ENCODE measurements around the gene TGIF2. TPM values are rescaled to one million over a fixed set of nuclear protein-coding genes. Genes with fewer than 3 reads are reported as not detected.
A peak's percentile ranks its signal among the peaks of the same experiment; 100 is the strongest.

The TGIF2 gene
- polyA plus RNA-seq, 1 donor (not counting 4 experiments of a cell fraction or from before 2014, with no cell fraction given): 6.7 TPM

DNA sequence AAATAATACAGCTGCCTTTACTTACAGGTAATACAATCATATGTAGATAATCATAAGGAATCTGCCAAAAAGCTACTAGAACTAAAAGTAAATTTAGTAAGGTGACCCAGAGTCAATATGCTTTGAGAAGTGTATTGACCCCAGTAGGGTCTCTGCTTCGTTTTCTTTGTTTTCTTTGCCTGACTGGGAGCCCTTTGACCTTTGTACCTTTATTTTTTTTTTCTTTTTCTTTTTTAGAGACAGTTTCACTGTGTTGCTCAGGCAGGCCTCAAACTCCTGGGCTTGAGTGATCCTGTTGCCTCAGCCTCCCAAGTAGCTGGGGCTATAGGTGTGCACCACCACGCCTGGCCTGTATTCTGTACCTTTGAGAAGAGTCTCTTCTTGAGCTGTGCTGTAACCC is 50.0 kb downstream of the TGIF2 start:
- H3K4me1 ChIP-seq (ENCODE audit: control insufficient read depth, extremely low read depth, insufficient read depth, low read length): no peaks in the 10 kb centered on the region
- dilution Hi-C loops (cut with MboI; ENCODE audit: extremely low pct_ligation_motif_present, low sequenced_read_pairs): no loop called here
- FAIRE-seq (no peak), DNase-seq (ENCODE audit: low read depth, low spot score) (no peak)
- no peaks in the 10 kb centered on the region for H4K20me1 ChIP-seq (ENCODE audit: control insufficient read depth, extremely low read depth, insufficient read depth, low read length)
- H3K36me3 ChIP-seq (ENCODE audit: control insufficient read depth in 2 of 2, extremely low read depth in 1 of 2, insufficient read depth in 2 of 2, low read length in 2 of 2): no peaks in the 10 kb centered on the region
- H3K4me2 ChIP-seq (ENCODE audit: control insufficient read depth, extremely low read depth, insufficient read depth, low read depth, low read length): no peak overlapping the region
- H3K27me3 ChIP-seq (ENCODE audit: control insufficient read depth, extremely low read depth, insufficient read depth, low read length): no peaks in the 10 kb centered on the region
- H3K79me2 ChIP-seq (ENCODE audit: control insufficient read depth, insufficient read depth, low read length): no peaks in the 10 kb centered on the region
- H3K9me3 ChIP-seq (ENCODE audit: control insufficient read depth, low read depth, low read length): no peaks in the 10 kb centered on the region
- H3K4me3 ChIP-seq (ENCODE audit: control insufficient read depth in 2 of 3, extremely low read depth in 1 of 3, insufficient read depth in 2 of 3, low read depth in 1 of 3, low read length in 3 of 3): no peak overlapping the region
- H3K9me1 ChIP-seq (ENCODE audit: control insufficient read depth, extremely low read depth, insufficient read depth, low read length): no peaks in the 10 kb centered on the region
- H3K9ac ChIP-seq (ENCODE audit: control insufficient read depth, extremely low read depth, insufficient read depth, low read length): no peak overlapping the region
- no peak overlapping the region for H3K27ac ChIP-seq (ENCODE audit: control insufficient read depth, insufficient read depth, low read length)
- H2AFZ ChIP-seq (ENCODE audit: control insufficient read depth, low read length): no peak overlapping the region
- TF ChIP-seq, protein P1, sequence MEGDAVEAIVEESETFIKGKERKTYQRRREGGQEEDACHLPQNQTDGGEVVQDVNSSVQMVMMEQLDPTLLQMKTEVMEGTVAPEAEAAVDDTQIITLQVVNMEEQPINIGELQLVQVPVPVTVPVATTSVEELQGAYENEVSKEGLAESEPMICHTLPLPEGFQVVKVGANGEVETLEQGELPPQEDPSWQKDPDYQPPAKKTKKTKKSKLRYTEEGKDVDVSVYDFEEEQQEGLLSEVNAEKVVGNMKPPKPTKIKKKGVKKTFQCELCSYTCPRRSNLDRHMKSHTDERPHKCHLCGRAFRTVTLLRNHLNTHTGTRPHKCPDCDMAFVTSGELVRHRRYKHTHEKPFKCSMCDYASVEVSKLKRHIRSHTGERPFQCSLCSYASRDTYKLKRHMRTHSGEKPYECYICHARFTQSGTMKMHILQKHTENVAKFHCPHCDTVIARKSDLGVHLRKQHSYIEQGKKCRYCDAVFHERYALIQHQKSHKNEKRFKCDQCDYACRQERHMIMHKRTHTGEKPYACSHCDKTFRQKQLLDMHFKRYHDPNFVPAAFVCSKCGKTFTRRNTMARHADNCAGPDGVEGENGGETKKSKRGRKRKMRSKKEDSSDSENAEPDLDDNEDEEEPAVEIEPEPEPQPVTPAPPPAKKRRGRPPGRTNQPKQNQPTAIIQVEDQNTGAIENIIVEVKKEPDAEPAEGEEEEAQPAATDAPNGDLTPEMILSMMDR (optimal IDR thresholded peaks at IDR 0.05 in 1 of 3, IDR thresholded peaks at IDR 0.05 in 1 of 3, conservative IDR thresholded peaks at IDR 0.05 in 1 of 3; ENCODE audit: extremely low read depth in 1 of 3, insufficient read depth in 2 of 3, low read length in 3 of 3): no peak
- no peak for TF ChIP-seq EZH2 (IDR thresholded peaks at IDR 0.05; ENCODE audit: low read length)

DNA sequence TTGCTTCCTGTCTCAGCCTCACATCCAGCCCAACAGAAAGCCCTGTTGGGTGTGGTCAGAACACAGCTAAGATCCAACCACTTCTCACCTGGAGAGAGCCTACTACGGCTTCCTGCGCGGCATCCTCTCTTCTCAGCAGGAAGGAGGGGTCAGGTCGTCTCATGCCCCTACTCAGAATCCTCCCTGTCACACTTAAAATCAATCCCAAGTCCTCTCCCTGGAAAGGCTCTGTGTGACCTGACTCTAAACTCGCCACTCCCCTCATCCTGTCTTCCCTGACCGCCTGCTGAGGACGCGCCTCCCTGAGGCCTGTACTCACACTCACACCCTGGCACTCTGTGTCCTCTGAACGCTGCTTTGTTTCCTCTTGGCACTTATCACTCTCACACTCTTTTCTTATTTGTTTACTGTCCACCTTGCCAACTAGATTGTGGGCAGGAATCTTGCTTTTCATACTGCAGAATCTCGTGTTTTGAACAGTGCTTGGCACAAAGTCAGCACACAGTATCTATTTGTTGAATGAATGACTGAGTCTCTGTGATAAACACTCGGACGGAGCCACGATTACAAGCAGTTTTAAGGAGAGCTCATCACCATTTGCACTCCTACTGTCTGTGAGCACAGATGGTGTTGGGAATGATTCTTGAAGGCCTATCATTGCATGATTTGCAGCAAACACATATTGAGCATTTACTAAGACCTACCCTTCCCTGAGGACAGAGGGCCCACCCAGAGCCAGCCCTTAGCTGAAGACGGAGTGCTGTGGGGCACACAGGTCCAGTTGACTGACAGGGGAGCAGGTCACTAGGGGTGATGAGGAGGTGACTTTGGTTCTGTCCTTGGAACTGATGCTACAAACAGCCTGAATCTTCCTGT is 50.9 kb downstream of the TGIF2 start:
- H3K36me3 ChIP-seq (ENCODE audit: control insufficient read depth in 2 of 2, extremely low read depth in 1 of 2, insufficient read depth in 2 of 2, low read length in 2 of 2): no peaks in the 10 kb centered on the region
- no peak overlapping the region for H3K27ac ChIP-seq (ENCODE audit: control insufficient read depth, insufficient read depth, low read length)
- no peak overlapping the region for H3K9ac ChIP-seq (ENCODE audit: control insufficient read depth, extremely low read depth, insufficient read depth, low read length)
- TF ChIP-seq EZH2 (IDR thresholded peaks at IDR 0.05; ENCODE audit: low read length): no peak
- TF ChIP-seq, protein P1 (optimal IDR thresholded peaks at IDR 0.05 in 1 of 3, IDR thresholded peaks at IDR 0.05 in 1 of 3, conservative IDR thresholded peaks at IDR 0.05 in 1 of 3; ENCODE audit: extremely low read depth in 1 of 3, insufficient read depth in 2 of 3, low read length in 3 of 3): peak in 1 of 3 experiments; percentile 28
- no peaks in the 10 kb centered on the region for H3K27me3 ChIP-seq (ENCODE audit: control insufficient read depth, extremely low read depth, insufficient read depth, low read length)
- peak; percentile 32 for FAIRE-seq
- no peaks in the 10 kb centered on the region for H4K20me1 ChIP-seq (ENCODE audit: control insufficient read depth, extremely low read depth, insufficient read depth, low read length)
- no peak overlapping the region for H3K4me3 ChIP-seq (ENCODE audit: control insufficient read depth in 2 of 3, extremely low read depth in 1 of 3, insufficient read depth in 2 of 3, low read depth in 1 of 3, low read length in 3 of 3)
- no peaks in the 10 kb centered on the region for H3K9me3 ChIP-seq (ENCODE audit: control insufficient read depth, low read depth, low read length)
- peak overlapping the region; percentile 74 for H2AFZ ChIP-seq (ENCODE audit: control insufficient read depth, low read length)
- no peaks in the 10 kb centered on the region for H3K9me1 ChIP-seq (ENCODE audit: control insufficient read depth, extremely low read depth, insufficient read depth, low read length)
- H3K79me2 ChIP-seq (ENCODE audit: control insufficient read depth, insufficient read depth, low read length): no peaks in the 10 kb centered on the region
- H3K4me2 ChIP-seq (ENCODE audit: control insufficient read depth, extremely low read depth, insufficient read depth, low read depth, low read length): no peak overlapping the region
- DNase-seq (ENCODE audit: low read depth, low spot score): no peak
- dilution Hi-C loops (cut with MboI; ENCODE audit: extremely low pct_ligation_motif_present, low sequenced_read_pairs): no loop called here
- H3K4me1 ChIP-seq (ENCODE audit: control insufficient read depth, extremely low read depth, insufficient read depth, low read length): no peaks in the 10 kb centered on the region

All from keratinocyte (primary cell).